HEK293T (cell line): Measurements from ENCODE around the gene PSTPIP1.

Experiments used
- CTCF ChIA-PET: fragments of 350-600 bp; formaldehyde crosslinking; extraction: SDS; loops from one replicate; lab custom pipeline; 2021; ENCODE audit warnings: antibody characterized with exemption, inconsistent platforms; lab: Yijun Ruan, JAX
- POLR2A ChIA-PET: fragments of 350-600 bp; formaldehyde crosslinking; extraction: SDS; loops from one replicate; lab custom pipeline; 2020; ENCODE audit warnings: antibody characterized with exemption, inconsistent platforms; lab: Yijun Ruan, JAX
- DNase-seq: peaks from one replicate; pipeline ENCODE4 v3.0.0; 2012; ENCODE audit warnings: mixed read lengths; ENCODE audit errors: extremely low spot score
- ARNT ChIP-seq: fragments of 450-650 bp; IDR thresholded peaks from 2 replicates; pipeline ENCODE4 v1.6.1; 2017; ENCODE audit warnings: mild to moderate bottlenecking
- BHLHE40 ChIP-seq: fragments of 450-650 bp; IDR thresholded peaks from 2 replicates; pipeline ENCODE4 v1.6.1; 2016; ENCODE audit warnings: mild to moderate bottlenecking, moderate library complexity, borderline replicate concordance
- CTBP1 ChIP-seq: fragments of 450-650 bp; IDR thresholded peaks from 2 replicates; pipeline ENCODE4 v1.6.1; 2016; ENCODE audit warnings: borderline replicate concordance
- ELF4 ChIP-seq: fragments of 450-650 bp; IDR thresholded peaks from 2 replicates; pipeline ENCODE4 v1.6.1; 2017; ENCODE audit warnings: antibody characterized with exemption
- FOXA1 ChIP-seq: fragments of 450-650 bp; IDR thresholded peaks from 2 replicates; pipeline ENCODE4 v1.6.1; 2016; ENCODE audit warnings: mild to moderate bottlenecking
- FOXK2 ChIP-seq: fragments of 450-650 bp; IDR thresholded peaks from 2 replicates; pipeline ENCODE4 v1.6.1; 2016; ENCODE audit warnings: mild to moderate bottlenecking
- FOXM1 ChIP-seq: fragments of 450-650 bp; IDR thresholded peaks from 2 replicates; pipeline ENCODE4 v1.6.1; 2017; ENCODE audit warnings: mild to moderate bottlenecking, borderline replicate concordance
- HDGF ChIP-seq: fragments of 450-650 bp; IDR thresholded peaks from 2 replicates; pipeline ENCODE4 v1.6.1; 2017; ENCODE audit warnings: antibody characterized with exemption, borderline replicate concordance
- L3MBTL2 ChIP-seq: fragments of 450-650 bp; conservative IDR thresholded peaks from 2 replicates; pipeline ENCODE4 v1.6.1; 2016; ENCODE audit warnings: mild to moderate bottlenecking
- LEF1 ChIP-seq: fragments of 450-650 bp; IDR thresholded peaks from 2 replicates; pipeline ENCODE4 v1.6.1; 2017; ENCODE audit warnings: mild to moderate bottlenecking, borderline replicate concordance
- NFRKB ChIP-seq: fragments of 450-650 bp; IDR thresholded peaks from 2 replicates; pipeline ENCODE4 v1.6.1; 2016; ENCODE audit warnings: mild to moderate bottlenecking, moderate library complexity
- SP1 ChIP-seq: fragments of 450-650 bp; IDR thresholded peaks from 2 replicates; pipeline ENCODE4 v1.6.1; 2017
- SUZ12 ChIP-seq: fragments of 450-650 bp; IDR thresholded peaks from 2 replicates; pipeline ENCODE4 v1.6.1; 2016; ENCODE audit warnings: mild to moderate bottlenecking
- TARDBP ChIP-seq: fragments of 450-650 bp; IDR thresholded peaks from 2 replicates; pipeline ENCODE4 v1.6.1; 2016
- ZNF384 ChIP-seq: fragments of 450-650 bp; IDR thresholded peaks from 2 replicates; pipeline ENCODE4 v1.6.1; 2016
- TF ChIP-seq, protein P1 (sequence below): fragments of 450-650 bp; IDR thresholded peaks from 2 replicates; pipeline ENCODE4 v1.6.1; 2016

The PSTPIP1 gene

DNA sequence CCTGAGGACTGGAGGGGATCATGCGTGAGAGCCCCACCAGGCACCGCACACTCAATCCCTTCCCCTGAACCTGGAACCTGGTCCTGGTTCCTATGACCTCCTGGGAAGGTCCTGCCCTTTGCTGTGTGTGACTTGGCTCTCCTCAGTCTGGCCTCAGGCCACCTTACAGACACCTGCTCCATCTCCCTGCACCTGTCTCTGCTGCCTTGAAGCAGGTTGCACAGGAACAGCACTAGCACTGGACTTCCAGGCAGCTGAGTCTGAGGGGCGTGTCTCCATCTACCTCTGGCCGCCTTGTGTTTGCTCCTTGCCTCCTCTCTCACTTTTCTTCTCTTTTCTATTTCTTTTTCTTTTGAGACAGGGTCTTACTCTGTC lies 15.4 kb downstream of the PSTPIP1 start:
- DNase-seq: no peak
- ChIA-PET POLR2A (no interaction called here), CTCF (no interaction called here)
- TF ChIP-seq FOXK2: no peak

- CTCF ChIA-PET: interaction anchor here (1.1 kb wide), 1 partner anchor 13 kb away, joined by 5 read pairs; no protein-coding TSS in a partner anchor
- DNase-seq: no peak
- POLR2A ChIA-PET: no interaction called here
- TF ChIP-seq NFRKB (no peak), FOXK2 (no peak), TARDBP (no peak), ELF4 (no peak), SUZ12 (no peak), BHLHE40 (no peak), L3MBTL2 (no peak), FOXM1 (no peak), FOXA1 (no peak), HDGF (no peak), SP1 (no peak), ZNF384 (no peak), LEF1 (no peak), CTBP1 (no peak), ARNT (no peak)
- TF ChIP-seq, protein P1, sequence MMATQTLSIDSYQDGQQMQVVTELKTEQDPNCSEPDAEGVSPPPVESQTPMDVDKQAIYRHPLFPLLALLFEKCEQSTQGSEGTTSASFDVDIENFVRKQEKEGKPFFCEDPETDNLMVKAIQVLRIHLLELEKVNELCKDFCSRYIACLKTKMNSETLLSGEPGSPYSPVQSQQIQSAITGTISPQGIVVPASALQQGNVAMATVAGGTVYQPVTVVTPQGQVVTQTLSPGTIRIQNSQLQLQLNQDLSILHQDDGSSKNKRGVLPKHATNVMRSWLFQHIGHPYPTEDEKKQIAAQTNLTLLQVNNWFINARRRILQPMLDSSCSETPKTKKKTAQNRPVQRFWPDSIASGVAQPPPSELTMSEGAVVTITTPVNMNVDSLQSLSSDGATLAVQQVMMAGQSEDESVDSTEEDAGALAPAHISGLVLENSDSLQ: no peak
Observed at GRCh38 chr15:77010857-77011256, 15.9 kb downstream of the PSTPIP1 start.

GRCh38 chr15:77012117-77012712 lies 17.3 kb downstream of the PSTPIP1 start:
- no peak for DNase-seq
- TF ChIP-seq, protein P1: no peak
- TF ChIP-seq HDGF: no peak
- TF ChIP-seq FOXM1: no peak
- no peak for TF ChIP-seq SUZ12
- no peak for TF ChIP-seq BHLHE40
- no peak for TF ChIP-seq TARDBP
- TF ChIP-seq CTBP1: no peak
- TF ChIP-seq FOXA1: no peak
- no peak for TF ChIP-seq SP1
- no peak for TF ChIP-seq ARNT
- TF ChIP-seq ELF4: no peak
- POLR2A ChIA-PET: no interaction called here
- CTCF ChIA-PET: interaction anchor here (1.1 kb wide), 1 partner anchor 12 kb away, joined by 5 read pairs; no protein-coding TSS in a partner anchor

DNA sequence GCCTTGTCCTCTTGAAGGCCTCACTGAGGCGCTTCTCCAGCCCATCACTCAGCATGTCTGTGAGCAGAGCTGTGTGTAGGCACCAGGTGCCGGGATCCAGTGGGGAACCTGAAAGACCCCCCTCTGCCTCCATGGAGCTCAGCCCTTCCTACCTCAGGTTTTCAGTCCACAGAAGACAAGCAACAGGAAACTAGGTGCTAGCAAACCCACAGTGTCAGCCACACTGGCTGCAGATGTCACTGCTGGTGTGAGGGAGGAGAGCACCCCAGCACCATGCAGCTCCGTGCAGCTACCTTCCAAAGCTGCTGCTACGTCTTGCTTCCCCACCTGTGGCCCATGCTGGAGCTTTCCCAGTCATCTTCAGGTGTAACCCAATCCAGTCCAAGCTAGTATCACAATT lies 17.9 kb downstream of the PSTPIP1 start:
- TF ChIP-seq L3MBTL2 (no peak), ARNT (no peak), FOXK2 (no peak), FOXA1 (no peak), HDGF (no peak), FOXM1 (no peak), SUZ12 (no peak), CTBP1 (no peak), LEF1 (no peak), NFRKB (no peak)
- TF ChIP-seq, protein P1: no peak
- POLR2A ChIA-PET: no interaction called here
- CTCF ChIA-PET: no interaction called here

DNA sequence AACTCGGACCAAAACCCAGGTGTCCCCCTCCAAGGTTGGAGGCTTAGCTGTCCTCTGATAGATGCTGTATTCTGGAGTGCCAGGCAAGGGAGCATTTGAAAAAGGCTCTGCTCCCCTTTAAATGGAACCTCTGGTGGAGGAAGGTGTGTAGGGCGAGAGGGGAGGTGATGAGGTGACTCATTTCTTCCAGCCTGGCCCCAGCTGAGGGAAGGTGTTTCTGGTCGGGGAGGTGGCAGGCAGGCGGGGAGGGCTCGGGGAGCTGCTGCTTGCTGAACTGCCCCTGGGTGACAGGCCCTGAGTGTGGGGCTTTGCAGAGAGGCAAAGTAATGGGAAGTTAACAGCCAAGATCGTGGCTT lies 18.8 kb downstream of the PSTPIP1 start:
- no peak for DNase-seq
- no peak for TF ChIP-seq CTBP1
- ChIA-PET POLR2A (no interaction called here), CTCF (no interaction called here)

More for the DNA sequence above, 17.9 kb downstream of the PSTPIP1 start:
- DNase-seq: no peak

- ChIA-PET POLR2A (no interaction called here), CTCF (no interaction called here)
- DNase-seq: no peak
- TF ChIP-seq SP1 (no peak), BHLHE40 (no peak), TARDBP (no peak), NFRKB (no peak), LEF1 (no peak), HDGF (no peak), FOXK2 (no peak), ZNF384 (no peak), ARNT (no peak), SUZ12 (no peak)
- TF ChIP-seq, protein P1: no peak
Observed at GRCh38 chr15:77014132-77015081, 19.5 kb downstream of the PSTPIP1 start.
